Fibroblast of lung (primary cell): ENCODE measurements around the gene PRSS21. TPM values are rescaled to one million over a fixed set of nuclear protein-coding genes. Genes with fewer than 3 reads are reported as not detected.

ENCODE experiments used
- DNase-seq, 2 donors: peaks; one replicate each; pipeline versions ENCODE4 v3.0.0 to v3.0.0-alpha.2; 2010; ENCODE audit warnings: low read depth in 2 of 2
- H2AFZ ChIP-seq: 2 replicates; pipeline ENCODE4 v1.5.1; 2012; ENCODE audit warnings: low read length, control low read depth, inconsistent platforms
- H3K27ac ChIP-seq: 2 replicates; pipeline ENCODE4 v1.5.1; 2011; ENCODE audit warnings: low read length, control low read depth; ENCODE audit not compliant: insufficient read depth
- H3K27me3 ChIP-seq: 2 replicates; pipeline ENCODE4 v1.5.1; 2011; ENCODE audit warnings: mild to moderate bottlenecking, low read length; ENCODE audit not compliant: control insufficient read depth, insufficient read depth
- H3K36me3 ChIP-seq: 2 replicates; pipeline ENCODE4 v1.5.1; 2011; ENCODE audit warnings: low read length; ENCODE audit not compliant: control insufficient read depth, insufficient read depth
- H3K4me1 ChIP-seq: 2 replicates; pipeline ENCODE4 v1.5.1; 2011; ENCODE audit warnings: low read length; ENCODE audit not compliant: control insufficient read depth, insufficient read depth; ENCODE audit errors: extremely low read depth
- H3K4me2 ChIP-seq: 2 replicates; pipeline ENCODE4 v1.5.1; 2011; ENCODE audit warnings: low read length, control low read depth; ENCODE audit not compliant: insufficient read depth; ENCODE audit errors: extremely low read depth
- H3K4me3 ChIP-seq, 4 experiments: fragments of 200-600 bp in 1 of 4; sonication (generic) in 1 of 4; replicated peaks in 1 of 4; 2 replicates each; pipeline ENCODE4 v1.5.1; 2011 to 2016; ENCODE audit warnings: low read length in 4 of 4, low read depth in 3 of 4, mild to moderate bottlenecking in 3 of 4, control low read depth in 2 of 4, inconsistent platforms in 1 of 4, mixed read lengths in 1 of 4; ENCODE audit not compliant: insufficient read depth in 1 of 4; ENCODE audit errors: control extremely low read depth in 1 of 4
- H3K79me2 ChIP-seq: 2 replicates; pipeline ENCODE4 v1.5.1; 2012; ENCODE audit warnings: mild to moderate bottlenecking, low read length, inconsistent platforms; ENCODE audit not compliant: control insufficient read depth, insufficient read depth
- H3K9ac ChIP-seq: 2 replicates; pipeline ENCODE4 v1.5.1; 2011; ENCODE audit warnings: mild to moderate bottlenecking, low read length, control low read depth; ENCODE audit not compliant: insufficient read depth
- H3K9me3 ChIP-seq: 2 replicates; pipeline ENCODE4 v1.5.1; 2012; ENCODE audit warnings: low read depth, low read length; ENCODE audit not compliant: control insufficient read depth, insufficient read depth
- H4K20me1 ChIP-seq: 2 replicates; pipeline ENCODE4 v1.5.1; 2011; ENCODE audit warnings: low read length; ENCODE audit not compliant: control insufficient read depth, insufficient read depth; ENCODE audit errors: extremely low read depth
- CTCF ChIP-seq, 2 donors: IDR thresholded peaks in 1 of 2; conservative IDR thresholded peaks in 1 of 2; 1 replicate in 1 of 2; 2 replicates in 1 of 2; pipeline ENCODE4 v1.5.1; 2011 to 2012; ENCODE audit warnings: low read length in 2 of 2, control low read depth in 1 of 2, inconsistent platforms in 1 of 2, low read depth in 1 of 2, mild to moderate bottlenecking in 1 of 2
- EZH2 ChIP-seq: IDR thresholded peaks from 2 replicates; pipeline ENCODE4 v1.5.1; 2012; ENCODE audit warnings: low read length, control low read depth, mild to moderate bottlenecking; ENCODE audit errors: missing control alignments
- polyA plus RNA-seq, 2 donors: library from polyadenylated mRNA; depleted of rRNA in 1 of 2; stranded (reverse) in 1 of 2; unstranded in 1 of 2; fragments of >200 nt; gene quantifications; 2 replicates each; pipeline ENCODE4 v1.2.1, GENCODE V29; 2011 to 2012; ENCODE audit warnings: missing spikeins in 1 of 2
- total RNA-seq: library from RNA; depleted of rRNA; stranded (reverse); fragments of >200 nt; gene quantifications from 2 replicates; pipeline ENCODE4 v1.2.1, GENCODE V29; 2014

Gene PRSS21
- total and polyA plus RNA-seq, 2 donors (not counting 1 experiment from before 2014, with no cell fraction given): 0.17 to 0.22 TPM

- no peak overlapping the region for H3K27ac ChIP-seq
- peaks cover 30% of the 10 kb centered on the region for H3K27me3 ChIP-seq
- no peak overlapping the region for H2AFZ ChIP-seq
- H3K4me3 ChIP-seq: no peak overlapping the region
- H4K20me1 ChIP-seq: no peaks in the 10 kb centered on the region
- H3K36me3 ChIP-seq: no peaks in the 10 kb centered on the region
- TF ChIP-seq CTCF (conservative IDR thresholded peaks at IDR 0.05 in 1 of 2, IDR thresholded peaks at IDR 0.05 in 1 of 2; ENCODE audit: low read depth in 1 of 2, low read length in 2 of 2) (no peak), EZH2 (no peak)
- no peak for DNase-seq
- no peaks in the 10 kb centered on the region for H3K4me1 ChIP-seq
- no peaks in the 10 kb centered on the region for H3K9me3 ChIP-seq
- H3K4me2 ChIP-seq: peak overlapping the region; percentile 51
- no peak overlapping the region for H3K9ac ChIP-seq
- H3K79me2 ChIP-seq: no peaks in the 10 kb centered on the region
These were observed 31.7 kb upstream of the PRSS21 start for GRCh38 chr16:2785101-2785991.

- Histone ChIP-seq H3K27ac (no peak overlapping the region), H4K20me1 (no peaks in the 10 kb centered on the region), H3K4me3 (no peak overlapping the region), H3K4me1 (no peaks in the 10 kb centered on the region), H3K36me3 (no peaks in the 10 kb centered on the region), H2AFZ (no peak overlapping the region), H3K9me3 (no peaks in the 10 kb centered on the region), H3K9ac (no peak overlapping the region), H3K4me2 (no peak overlapping the region), H3K27me3 (peaks cover 35% of the 10 kb centered on the region), H3K79me2 (no peaks in the 10 kb centered on the region)
- DNase-seq: no peak
- TF ChIP-seq EZH2 (no peak), CTCF (conservative IDR thresholded peaks at IDR 0.05 in 1 of 2, IDR thresholded peaks at IDR 0.05 in 1 of 2; ENCODE audit: low read depth in 1 of 2, low read length in 2 of 2) (no peak)
These were observed 30.8 kb upstream of the PRSS21 start for GRCh38 chr16:2786061-2786825.

GRCh38 chr16:2786826-2787151 lies 30.2 kb upstream of the PRSS21 start:
- H4K20me1 ChIP-seq: no peaks in the 10 kb centered on the region
- H2AFZ ChIP-seq: no peak overlapping the region
- H3K9ac ChIP-seq: no peak overlapping the region
- no peaks in the 10 kb centered on the region for H3K36me3 ChIP-seq
- no peak overlapping the region for H3K4me2 ChIP-seq
- no peak for DNase-seq
- H3K4me3 ChIP-seq: no peak overlapping the region
- H3K27ac ChIP-seq: no peak overlapping the region
- TF ChIP-seq EZH2 (no peak), CTCF (conservative IDR thresholded peaks at IDR 0.05 in 1 of 2, IDR thresholded peaks at IDR 0.05 in 1 of 2; ENCODE audit: low read depth in 1 of 2, low read length in 2 of 2) (no peak)
- peaks cover 36% of the 10 kb centered on the region for H3K27me3 ChIP-seq
- H3K79me2 ChIP-seq: no peaks in the 10 kb centered on the region
- H3K9me3 ChIP-seq: no peaks in the 10 kb centered on the region
- H3K4me1 ChIP-seq: no peaks in the 10 kb centered on the region
